WERI-Rb-1 (cell line): Measurements from ENCODE around the gene SRGN.
"Not testable (repeated sequence)": the region's sequence is repeated elsewhere in the genome, so short reads cannot be mapped to it uniquely, and the experiment has no call there.

Source experiments
- DNase-seq: peaks from one replicate; pipeline ENCODE4 v3.0.0-alpha.2; 2020
- H3K27ac ChIP-seq: fragments of 250-450 bp; sonication (Bioruptor Pico); 2 replicates; pipeline ENCODE4 v1.5.1; 2020; ENCODE audit warnings: mild to moderate bottlenecking, moderate library complexity
- H3K27me3 ChIP-seq: fragments of 250-450 bp; sonication (Bioruptor Pico); 2 replicates; pipeline ENCODE4 v1.5.1; 2021; ENCODE audit warnings: mild to moderate bottlenecking, low read depth, moderate library complexity; ENCODE audit not compliant: insufficient read depth, severe bottlenecking
- H3K36me3 ChIP-seq: fragments of 250-450 bp; sonication (Bioruptor Pico); 2 replicates; pipeline ENCODE4 v1.5.1; 2020; ENCODE audit warnings: mild to moderate bottlenecking, moderate library complexity
- H3K4me3 ChIP-seq: 2 replicates; pipeline ENCODE4 v1.5.1; 2011; ENCODE audit warnings: low read depth, mild to moderate bottlenecking, control low read depth, low read length
- H3K9me3 ChIP-seq: fragments of 250-450 bp; sonication (Bioruptor Pico); 2 replicates; pipeline ENCODE4 v1.5.1; 2021; ENCODE audit warnings: mild to moderate bottlenecking, moderate library complexity; ENCODE audit not compliant: severe bottlenecking
- TF ChIP-seq, protein P1 (sequence below): IDR thresholded peaks from 2 replicates; pipeline ENCODE4 v1.5.1; 2011; ENCODE audit warnings: low read depth, mild to moderate bottlenecking, control low read depth, inconsistent platforms, low read length

SRGN gene, protein sequence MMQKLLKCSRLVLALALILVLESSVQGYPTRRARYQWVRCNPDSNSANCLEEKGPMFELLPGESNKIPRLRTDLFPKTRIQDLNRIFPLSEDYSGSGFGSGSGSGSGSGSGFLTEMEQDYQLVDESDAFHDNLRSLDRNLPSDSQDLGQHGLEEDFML

DNA sequence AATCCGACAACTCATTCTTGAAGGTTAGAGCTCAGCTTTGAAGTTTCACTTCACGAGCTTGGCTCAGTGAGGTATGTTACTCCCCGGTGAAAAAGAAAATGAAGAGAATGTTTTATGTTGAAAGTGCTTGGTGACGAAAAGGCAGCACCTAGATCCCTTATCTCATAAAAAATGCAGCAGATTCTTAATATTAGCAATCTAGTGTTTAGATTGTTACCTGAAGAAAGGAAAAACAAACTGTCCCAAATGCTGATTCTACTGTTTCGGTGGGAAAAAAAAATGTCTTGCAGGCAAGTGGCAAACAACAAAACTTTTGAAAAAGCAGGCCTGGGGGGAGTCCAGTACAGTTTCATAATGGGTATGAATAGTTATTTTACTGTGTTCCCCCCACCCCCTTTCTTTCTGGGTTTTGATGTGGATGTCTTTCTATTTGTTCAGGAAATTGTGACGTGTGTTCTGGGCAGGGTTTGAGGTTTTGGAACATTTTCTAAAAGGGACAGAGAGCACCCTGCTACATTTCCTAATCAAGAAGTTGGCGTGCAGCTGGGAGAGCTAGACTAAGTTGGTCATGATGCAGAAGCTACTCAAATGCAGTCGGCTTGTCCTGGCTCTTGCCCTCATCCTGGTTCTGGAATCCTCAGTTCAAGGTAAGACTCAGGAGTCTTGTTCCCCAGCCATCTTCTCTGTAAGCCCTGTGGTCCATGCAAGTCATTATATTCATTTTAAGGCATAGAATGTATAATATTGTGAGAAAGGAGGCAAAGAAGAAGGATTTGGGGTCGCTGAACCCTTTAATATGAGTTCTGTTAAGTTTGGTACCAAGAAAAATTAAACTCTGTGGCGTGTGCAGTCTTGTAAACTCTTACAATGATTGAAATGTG lies at the start of gene SRGN:
Gene SRGN, plus strand, starts transcription at position 514 of the 881 bp plus-strand sequence. Its CDS starts 55 bp downstream, at position 569.
- Histone ChIP-seq H3K27me3 (no peaks in the 10 kb centered on the region), H3K27ac (no peak within 1 kb of the TSS), H3K4me3 (no peak within 1 kb of the TSS), H3K36me3 (no peaks in the 10 kb centered on the region), H3K9me3 (no peaks in the 10 kb centered on the region)
- TF ChIP-seq, protein P1, sequence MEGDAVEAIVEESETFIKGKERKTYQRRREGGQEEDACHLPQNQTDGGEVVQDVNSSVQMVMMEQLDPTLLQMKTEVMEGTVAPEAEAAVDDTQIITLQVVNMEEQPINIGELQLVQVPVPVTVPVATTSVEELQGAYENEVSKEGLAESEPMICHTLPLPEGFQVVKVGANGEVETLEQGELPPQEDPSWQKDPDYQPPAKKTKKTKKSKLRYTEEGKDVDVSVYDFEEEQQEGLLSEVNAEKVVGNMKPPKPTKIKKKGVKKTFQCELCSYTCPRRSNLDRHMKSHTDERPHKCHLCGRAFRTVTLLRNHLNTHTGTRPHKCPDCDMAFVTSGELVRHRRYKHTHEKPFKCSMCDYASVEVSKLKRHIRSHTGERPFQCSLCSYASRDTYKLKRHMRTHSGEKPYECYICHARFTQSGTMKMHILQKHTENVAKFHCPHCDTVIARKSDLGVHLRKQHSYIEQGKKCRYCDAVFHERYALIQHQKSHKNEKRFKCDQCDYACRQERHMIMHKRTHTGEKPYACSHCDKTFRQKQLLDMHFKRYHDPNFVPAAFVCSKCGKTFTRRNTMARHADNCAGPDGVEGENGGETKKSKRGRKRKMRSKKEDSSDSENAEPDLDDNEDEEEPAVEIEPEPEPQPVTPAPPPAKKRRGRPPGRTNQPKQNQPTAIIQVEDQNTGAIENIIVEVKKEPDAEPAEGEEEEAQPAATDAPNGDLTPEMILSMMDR, result no peak
- DNase-seq, result no peak

DNA sequence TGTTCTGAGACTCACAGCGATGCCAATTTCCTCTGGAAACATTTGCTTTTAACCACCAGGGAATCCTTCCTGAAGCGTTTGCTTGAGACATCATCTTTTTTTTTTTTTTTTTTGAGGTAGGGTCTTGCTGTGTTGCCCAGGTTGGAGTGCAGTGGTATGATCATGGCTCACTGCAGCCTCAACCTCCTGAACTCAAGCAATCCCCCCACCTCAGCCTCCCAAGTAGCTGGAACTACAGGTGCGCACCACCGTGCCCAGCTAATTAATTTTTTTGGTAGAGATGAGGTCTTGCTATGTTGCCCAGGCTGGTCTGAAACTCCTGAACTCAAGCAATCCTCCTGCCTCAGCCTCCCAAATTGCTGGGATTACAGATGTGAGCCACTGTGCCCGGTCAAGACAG lies 47.0 kb upstream of the SRGN start:
- H3K9me3 ChIP-seq, DNase-seq, H3K36me3 ChIP-seq, H3K27me3 ChIP-seq, H3K27ac ChIP-seq, H3K4me3 ChIP-seq: not testable (repeated sequence)

DNA sequence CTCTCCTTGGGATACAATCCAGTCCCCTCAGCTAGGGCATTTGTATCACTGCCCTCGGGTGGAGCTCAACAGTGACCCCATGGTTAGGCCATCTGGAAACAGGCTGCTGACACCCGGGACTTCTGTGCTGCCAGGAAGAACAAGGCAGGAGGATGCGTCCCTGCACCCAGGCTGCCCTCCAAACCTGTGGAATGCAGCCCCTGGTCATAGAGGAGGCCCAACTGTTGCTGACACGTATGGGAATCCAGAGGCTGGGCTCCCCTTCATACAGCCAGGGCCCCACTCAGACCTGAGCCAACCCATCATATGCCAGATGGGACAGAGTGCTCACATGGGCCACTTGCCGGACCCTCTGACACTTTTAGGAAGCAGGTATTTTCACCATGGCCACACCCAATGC lies 45.5 kb upstream of the SRGN start:
- no peak for DNase-seq
- no peaks in the 10 kb centered on the region for H3K36me3 ChIP-seq
- no peaks in the 10 kb centered on the region for H3K27me3 ChIP-seq
- no peaks in the 10 kb centered on the region for H3K9me3 ChIP-seq
- H3K27ac ChIP-seq, result no peak overlapping the region
- TF ChIP-seq, protein P1, result no peak
- H3K4me3 ChIP-seq, result no peak overlapping the region

DNA sequence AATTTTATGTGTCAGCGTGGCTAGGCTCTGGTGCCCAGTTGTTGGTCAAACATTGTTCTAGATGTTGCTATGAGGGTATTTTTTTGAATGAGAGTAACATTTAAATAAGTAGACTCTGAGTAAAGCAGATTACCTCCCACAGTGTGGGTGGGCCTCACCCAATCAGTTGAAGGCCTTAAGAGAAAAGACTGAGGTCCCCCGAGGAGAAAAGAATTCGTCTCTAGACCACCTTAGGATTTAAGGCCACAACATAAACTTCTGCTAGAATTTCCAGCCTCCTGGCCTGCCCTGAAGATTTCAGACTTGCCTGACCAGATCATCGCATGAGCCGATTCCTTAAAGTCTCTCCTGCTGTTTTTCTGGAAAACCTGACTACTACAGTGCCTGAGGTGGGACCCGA lies 45.1 kb upstream of the SRGN start:
- Histone ChIP-seq H3K9me3 (no peaks in the 10 kb centered on the region), H3K27ac (no peak overlapping the region), H3K36me3 (no peaks in the 10 kb centered on the region), H3K27me3 (no peaks in the 10 kb centered on the region), H3K4me3 (no peak overlapping the region)
- no peak for DNase-seq
- TF ChIP-seq, protein P1, result no peak

DNA sequence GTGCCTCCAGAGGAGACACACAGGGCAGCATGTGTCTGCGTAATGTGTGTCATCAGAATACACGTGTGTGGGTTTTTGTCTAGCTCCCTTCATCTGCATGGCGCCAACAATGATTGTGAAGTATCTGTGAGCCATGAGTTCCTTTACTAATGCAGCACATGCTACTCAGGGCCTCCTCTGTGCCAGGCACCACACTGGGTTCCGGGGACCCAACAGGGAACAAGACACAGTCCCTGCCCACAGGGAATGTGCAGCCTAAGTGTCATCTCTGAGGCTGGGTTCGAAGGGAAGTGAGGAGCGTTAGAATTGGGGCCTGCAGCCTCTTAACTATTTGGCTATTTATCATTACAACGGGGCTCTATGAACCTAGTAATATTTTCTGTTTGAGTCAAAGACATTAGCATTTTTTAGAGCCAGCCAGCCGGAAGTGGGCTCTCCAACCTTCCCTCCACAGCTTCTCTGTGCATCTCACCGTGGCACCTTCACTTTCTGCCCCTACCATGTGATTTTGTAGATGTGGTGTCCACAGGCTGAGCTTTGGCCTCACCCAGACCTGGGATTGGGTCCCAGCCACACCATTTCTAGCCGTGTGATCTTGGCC lies 43.9 kb upstream of the SRGN start:
- Histone ChIP-seq H3K27me3 (no peaks in the 10 kb centered on the region), H3K9me3 (no peaks in the 10 kb centered on the region), H3K4me3 (no peak overlapping the region), H3K36me3 (no peaks in the 10 kb centered on the region), H3K27ac (no peak overlapping the region)
- DNase-seq, result no peak
- TF ChIP-seq, protein P1, result no peak

DNA sequence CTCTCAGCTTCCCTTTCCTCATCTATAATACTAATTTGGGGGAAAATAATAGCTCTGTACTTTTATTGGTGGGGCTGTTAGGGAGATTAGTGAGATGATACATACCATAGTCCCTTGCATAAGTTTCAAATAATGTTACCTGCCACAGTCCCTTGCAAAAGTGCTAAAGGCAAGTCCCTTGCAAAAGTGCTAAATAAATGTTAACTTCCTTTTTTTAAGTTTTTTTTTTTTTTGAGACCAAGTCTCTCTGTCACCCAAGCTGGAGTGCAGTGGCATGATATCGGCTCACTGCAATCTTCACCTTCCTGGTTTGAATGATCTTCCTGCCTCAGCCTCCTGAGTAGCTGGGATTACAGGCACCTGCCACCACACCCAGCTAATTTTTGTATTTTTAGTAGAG lies 43.4 kb upstream of the SRGN start:
- H3K27me3 ChIP-seq, result no peaks in the 10 kb centered on the region
- H3K9me3 ChIP-seq, result no peaks in the 10 kb centered on the region
- no peak overlapping the region for H3K27ac ChIP-seq
- no peaks in the 10 kb centered on the region for H3K36me3 ChIP-seq
- no peak for DNase-seq
- TF ChIP-seq, protein P1, result no peak
- H3K4me3 ChIP-seq, result no peak overlapping the region
